Esophagus squamous epithelium (tissue), 4 donors: ENCODE measurements around the gene TARM1.

Experiments used
- POLR2A ChIP-seq, 4 donors: fragments of 450-650 bp; IDR thresholded peaks; one replicate each; pipeline ENCODE4 v1.6.1; 2017; ENCODE audit warnings: antibody characterized with exemption in 4 of 4, mild to moderate bottlenecking in 4 of 4, moderate library complexity in 3 of 4
- TF ChIP-seq, protein P1 (sequence below), 6 experiments: fragments of 450-650 bp in 4 of 6; fragments of 200-600 bp in 2 of 6; sonication (generic) in 2 of 6; IDR thresholded peaks; one replicate each; pipeline ENCODE4 v1.5.1; 2016 to 2019; ENCODE audit warnings: antibody characterized with exemption in 6 of 6, mild to moderate bottlenecking in 4 of 6, moderate library complexity in 4 of 6

- TF ChIP-seq, protein P1, sequence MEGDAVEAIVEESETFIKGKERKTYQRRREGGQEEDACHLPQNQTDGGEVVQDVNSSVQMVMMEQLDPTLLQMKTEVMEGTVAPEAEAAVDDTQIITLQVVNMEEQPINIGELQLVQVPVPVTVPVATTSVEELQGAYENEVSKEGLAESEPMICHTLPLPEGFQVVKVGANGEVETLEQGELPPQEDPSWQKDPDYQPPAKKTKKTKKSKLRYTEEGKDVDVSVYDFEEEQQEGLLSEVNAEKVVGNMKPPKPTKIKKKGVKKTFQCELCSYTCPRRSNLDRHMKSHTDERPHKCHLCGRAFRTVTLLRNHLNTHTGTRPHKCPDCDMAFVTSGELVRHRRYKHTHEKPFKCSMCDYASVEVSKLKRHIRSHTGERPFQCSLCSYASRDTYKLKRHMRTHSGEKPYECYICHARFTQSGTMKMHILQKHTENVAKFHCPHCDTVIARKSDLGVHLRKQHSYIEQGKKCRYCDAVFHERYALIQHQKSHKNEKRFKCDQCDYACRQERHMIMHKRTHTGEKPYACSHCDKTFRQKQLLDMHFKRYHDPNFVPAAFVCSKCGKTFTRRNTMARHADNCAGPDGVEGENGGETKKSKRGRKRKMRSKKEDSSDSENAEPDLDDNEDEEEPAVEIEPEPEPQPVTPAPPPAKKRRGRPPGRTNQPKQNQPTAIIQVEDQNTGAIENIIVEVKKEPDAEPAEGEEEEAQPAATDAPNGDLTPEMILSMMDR (IDR thresholded peaks at IDR 0.05) = no peak
- TF ChIP-seq POLR2A (IDR thresholded peaks at IDR 0.05) = no peak
Measured at GRCh38 chr19:54095136-54095858, 14.1 kb upstream of the TARM1 start.
